SK-N-MC (cell line): ENCODE measurements around the gene PTPRF.

Source experiments
- DNase-seq: peaks from one replicate; pipeline ENCODE4 v3.0.0-alpha.2; 2011; ENCODE audit warnings: low read depth, low spot score
- H3K27ac ChIP-seq: fragments of 200-600 bp; sonication (generic); 2 replicates; pipeline ENCODE4 v1.5.1; 2016; ENCODE audit warnings: mixed run types
- H3K36me3 ChIP-seq: fragments of 200-600 bp; sonication (generic); 2 replicates; pipeline ENCODE4 v1.6.1; 2017; ENCODE audit warnings: antibody characterized with exemption, low read length, mixed read lengths; ENCODE audit not compliant: insufficient read depth
- H3K4me3 ChIP-seq: fragments of 200-600 bp; sonication (generic); 2 replicates; pipeline ENCODE4 v1.5.1; 2016
- H3K9ac ChIP-seq: fragments of 200-600 bp; sonication (generic); 2 replicates; pipeline ENCODE4 v1.8.0; 2017; ENCODE audit warnings: mixed run types, mixed read lengths; ENCODE audit not compliant: insufficient read length
- H3K9me3 ChIP-seq: fragments of 200-600 bp; sonication (generic); 2 replicates; pipeline ENCODE4 v1.6.1; 2017; ENCODE audit warnings: low read depth, mild to moderate bottlenecking, antibody characterized with exemption, low read length, moderate library complexity, mixed read lengths
- EZH2 ChIP-seq: fragments of 200-600 bp; sonication (generic); IDR thresholded peaks from one replicate; pipeline ENCODE4 v1.6.1; 2017; ENCODE audit warnings: antibody characterized with exemption
- FOXP2 ChIP-seq: optimal IDR thresholded peaks from 2 replicates; pipeline ENCODE3; 2011; ENCODE audit warnings: mild to moderate bottlenecking, moderate library complexity; ENCODE audit not compliant: insufficient read depth; ENCODE audit errors: extremely low read length, control extremely low read depth
- POLR2AphosphoS5 ChIP-seq: IDR thresholded peaks from 2 replicates; pipeline ENCODE4 v1.6.1; 2012; ENCODE audit warnings: mild to moderate bottlenecking, low read depth, low read length, borderline replicate concordance

PTPRF gene

GRCh38 chr1:43537423-43538142 is 6.9 kb downstream of the PTPRF start:
- Histone ChIP-seq H3K36me3 (peaks cover 15% of the 10 kb centered on the region), H3K27ac (no peak overlapping the region)

GRCh38 chr1:43538143-43538487 is 7.4 kb downstream of the PTPRF start:
- Histone ChIP-seq H3K9me3 (no peaks in the 10 kb centered on the region), H3K9ac (no peak overlapping the region), H3K27ac (no peak overlapping the region), H3K4me3 (no peak overlapping the region), H3K36me3 (peaks cover 20% of the 10 kb centered on the region)
- TF ChIP-seq POLR2AphosphoS5 (no peak), FOXP2 (no peak), EZH2 (no peak)
- no peak for DNase-seq

More at GRCh38 chr1:43537423-43538142, 6.9 kb downstream of the PTPRF start:
- Histone ChIP-seq H3K4me3 (no peak overlapping the region), H3K9me3 (no peaks in the 10 kb centered on the region), H3K9ac (no peak overlapping the region)
- DNase-seq: no peak
- no peak for TF ChIP-seq EZH2
- TF ChIP-seq POLR2AphosphoS5: no peak
- TF ChIP-seq FOXP2: no peak

- DNase-seq: no peak
- no peak overlapping the region for H3K9ac ChIP-seq
- H3K9me3 ChIP-seq: no peaks in the 10 kb centered on the region
- no peak overlapping the region for H3K4me3 ChIP-seq
- peaks cover 20% of the 10 kb centered on the region for H3K36me3 ChIP-seq
- H3K27ac ChIP-seq: no peak overlapping the region
- TF ChIP-seq EZH2 (no peak), FOXP2 (no peak), POLR2AphosphoS5 (no peak)
Observed at GRCh38 chr1:43538969-43539368, 8.3 kb downstream of the PTPRF start.

GRCh38 chr1:43539726-43540434 is 9.2 kb downstream of the PTPRF start:
- no peak for DNase-seq
- no peak overlapping the region for H3K4me3 ChIP-seq
- TF ChIP-seq EZH2 (no peak), FOXP2 (no peak), POLR2AphosphoS5 (no peak)
- H3K36me3 ChIP-seq: peaks cover 20% of the 10 kb centered on the region
- H3K9ac ChIP-seq: no peak overlapping the region
- H3K9me3 ChIP-seq: no peaks in the 10 kb centered on the region
- H3K27ac ChIP-seq: no peak overlapping the region

- Histone ChIP-seq H3K9me3 (no peaks in the 10 kb centered on the region), H3K4me3 (no peak overlapping the region), H3K36me3 (peaks cover 26% of the 10 kb centered on the region), H3K27ac (no peak overlapping the region), H3K9ac (no peak overlapping the region)
- TF ChIP-seq POLR2AphosphoS5 (no peak), FOXP2 (no peak), EZH2 (no peak)
- DNase-seq: no peak
Observed at GRCh38 chr1:43540653-43541071, 10.0 kb downstream of the PTPRF start.

GRCh38 chr1:43541141-43541540 is 10.5 kb downstream of the PTPRF start:
- no peak overlapping the region for H3K4me3 ChIP-seq
- no peak overlapping the region for H3K9ac ChIP-seq
- no peak for DNase-seq
- no peaks in the 10 kb centered on the region for H3K9me3 ChIP-seq
- H3K36me3 ChIP-seq: peaks cover 29% of the 10 kb centered on the region
- TF ChIP-seq FOXP2 (no peak), EZH2 (no peak), POLR2AphosphoS5 (no peak)
- H3K27ac ChIP-seq: no peak overlapping the region; the same call in 1 of the 2 replicates

GRCh38 chr1:43541721-43542401 is 11.2 kb downstream of the PTPRF start:
- H3K27ac ChIP-seq: no peak overlapping the region; the same call in 1 of the 2 replicates
- H3K4me3 ChIP-seq: no peak overlapping the region
- H3K36me3 ChIP-seq: peaks cover 30% of the 10 kb centered on the region
- no peaks in the 10 kb centered on the region for H3K9me3 ChIP-seq
- no peak overlapping the region for H3K9ac ChIP-seq
- TF ChIP-seq EZH2 (no peak), FOXP2 (no peak), POLR2AphosphoS5 (no peak)
- DNase-seq: no peak
